DOHH2 (cell line): ENCODE measurements around the gene ADAM19.

ENCODE experiments used
- H3F3A ChIP-seq: fragments of 200-600 bp; sonication (generic), shearing (Covaris generic); 2 replicates; pipeline ENCODE4 v1.6.0; 2016; ENCODE audit warnings: antibody characterized with exemption, mild to moderate bottlenecking; ENCODE audit not compliant: control insufficient read depth, insufficient read depth
- H3K27ac ChIP-seq: fragments of 200-600 bp; sonication (generic); 2 replicates; pipeline ENCODE4 v1.5.1; 2014; ENCODE audit warnings: low read depth, mild to moderate bottlenecking, low read length, moderate library complexity
- H3K27me3 ChIP-seq: fragments of 200-600 bp; sonication (generic); 2 replicates; pipeline ENCODE4 v1.6.1; 2014; ENCODE audit warnings: mild to moderate bottlenecking, low read length, mixed read lengths; ENCODE audit not compliant: control insufficient read depth
- H3K36me3 ChIP-seq: fragments of 200-600 bp; sonication (generic); 2 replicates; pipeline ENCODE4 v1.6.1; 2014; ENCODE audit warnings: mild to moderate bottlenecking, low read length, moderate library complexity, mixed read lengths; ENCODE audit not compliant: control insufficient read depth
- H3K4me1 ChIP-seq: fragments of 200-600 bp; sonication (generic); 2 replicates; pipeline ENCODE4 v1.6.1; 2014; ENCODE audit warnings: mild to moderate bottlenecking, low read length, mixed read lengths; ENCODE audit not compliant: control insufficient read depth
- H3K4me2 ChIP-seq: fragments of 200-600 bp; sonication (generic); 2 replicates; pipeline ENCODE4 v1.6.0; 2014; ENCODE audit warnings: mild to moderate bottlenecking, low read length, moderate library complexity
- H3K4me3 ChIP-seq: fragments of 200-600 bp; sonication (generic); 2 replicates; pipeline ENCODE4 v1.5.1; 2014; ENCODE audit warnings: mild to moderate bottlenecking, low read length, mixed read lengths
- H3K79me2 ChIP-seq: fragments of 200-600 bp; sonication (generic); 2 replicates; pipeline ENCODE4 v1.6.1; 2014; ENCODE audit warnings: mild to moderate bottlenecking, low read length, mixed read lengths; ENCODE audit not compliant: control insufficient read depth
- H3K9me2 ChIP-seq: fragments of 200-600 bp; sonication (generic); replicated peaks from 2 replicates; pipeline ENCODE4 v1.6.1; 2014; ENCODE audit warnings: mild to moderate bottlenecking, low read length, mixed read lengths; ENCODE audit not compliant: control insufficient read depth
- H3K9me3 ChIP-seq: fragments of 200-600 bp; sonication (generic); 2 replicates; pipeline ENCODE4 v1.6.1; 2014; ENCODE audit warnings: antibody characterized with exemption, low read length, mixed read lengths; ENCODE audit not compliant: control insufficient read depth, insufficient read depth
- H4K20me1 ChIP-seq: fragments of 200-600 bp; sonication (generic); 2 replicates; pipeline ENCODE4 v1.6.0; 2014; ENCODE audit warnings: low read depth, mild to moderate bottlenecking, antibody characterized with exemption, low read length, moderate library complexity; ENCODE audit not compliant: control insufficient read depth, insufficient read depth
- CTCF ChIP-seq: fragments of 200-600 bp; sonication (generic); IDR thresholded peaks from one replicate; pipeline ENCODE4 v1.5.1; 2014; ENCODE audit warnings: antibody characterized with exemption, mild to moderate bottlenecking, low read depth, low read length; ENCODE audit not compliant: poor library complexity, severe bottlenecking
- EZH2phosphoT487 ChIP-seq: fragments of 200-600 bp; sonication (generic); IDR thresholded peaks from 2 replicates; pipeline ENCODE4 v1.6.1; 2017; ENCODE audit warnings: borderline replicate concordance, mild to moderate bottlenecking, antibody characterized with exemption, low read length, moderate library complexity, mixed read lengths

ADAM19 gene

GRCh38 chr5:157449011-157449723, 126.4 kb downstream of the ADAM19 start:
- H3F3A ChIP-seq = no peaks in the 10 kb centered on the region
- H4K20me1 ChIP-seq = no peaks in the 10 kb centered on the region
- no peak overlapping the region for H3K4me2 ChIP-seq
- no peaks in the 10 kb centered on the region for H3K9me3 ChIP-seq
- H3K27ac ChIP-seq = no peak overlapping the region
- no peaks in the 10 kb centered on the region for H3K79me2 ChIP-seq
- no peaks in the 10 kb centered on the region for H3K27me3 ChIP-seq
- H3K4me1 ChIP-seq = no peaks in the 10 kb centered on the region
- no peak overlapping the region for H3K4me3 ChIP-seq
- no peaks in the 10 kb centered on the region for H3K36me3 ChIP-seq
- TF ChIP-seq CTCF (no peak), EZH2phosphoT487 (no peak)
- H3K9me2 ChIP-seq = no peaks in the 10 kb centered on the region

- Histone ChIP-seq H3K9me3 (no peaks in the 10 kb centered on the region), H3K4me1 (no peaks in the 10 kb centered on the region), H3K27ac (no peak overlapping the region), H3K4me3 (no peak overlapping the region), H3K27me3 (no peaks in the 10 kb centered on the region), H4K20me1 (no peaks in the 10 kb centered on the region), H3K36me3 (no peaks in the 10 kb centered on the region), H3K4me2 (no peak overlapping the region), H3K79me2 (no peaks in the 10 kb centered on the region), H3F3A (no peaks in the 10 kb centered on the region), H3K9me2 (no peaks in the 10 kb centered on the region)
- TF ChIP-seq EZH2phosphoT487 (no peak), CTCF (no peak)
These were observed 128.4 kb downstream of the ADAM19 start for GRCh38 chr5:157447201-157447637.

GRCh38 chr5:157446412-157446935, 129.1 kb downstream of the ADAM19 start:
- H3K4me1 ChIP-seq = no peaks in the 10 kb centered on the region
- H3K9me2 ChIP-seq = no peaks in the 10 kb centered on the region
- no peaks in the 10 kb centered on the region for H3K9me3 ChIP-seq
- no peak overlapping the region for H3K27ac ChIP-seq
- 0 out of 2 replicates have a peak, but pooled peaks cover 2% of the 10 kb centered on the region for H3F3A ChIP-seq
- H3K79me2 ChIP-seq = no peaks in the 10 kb centered on the region
- no peak overlapping the region for H3K4me2 ChIP-seq
- no peaks in the 10 kb centered on the region for H4K20me1 ChIP-seq
- no peak for TF ChIP-seq CTCF
- H3K27me3 ChIP-seq = no peaks in the 10 kb centered on the region
- no peaks in the 10 kb centered on the region for H3K36me3 ChIP-seq
- H3K4me3 ChIP-seq = no peak overlapping the region
